K562 (cell line): ENCODE data around the gene ATP6V0E1. TPM values are rescaled to one million over a fixed set of nuclear protein-coding genes. Genes with fewer than 3 reads are reported as not detected.
A peak's percentile ranks its signal among the peaks of the same experiment; 100 is the strongest.

ENCODE experiments used
- CREM ChIP-seq: IDR thresholded peaks from 2 replicates; pipeline ENCODE4 v1.6.1; 2014; ENCODE audit warnings: antibody characterized with exemption, low read depth
- HDAC2 ChIP-seq: fragments of 450-650 bp; IDR thresholded peaks from 2 replicates; pipeline ENCODE4 v1.6.1; 2016; ENCODE audit warnings: mild to moderate bottlenecking
- HOMEZ ChIP-seq: fragments of 250-450 bp; sonication (Bioruptor Pico); IDR thresholded peaks from 2 replicates; pipeline ENCODE4 v1.4.0; 2020; ENCODE audit warnings: mild to moderate bottlenecking, moderate library complexity
- MAFK ChIP-seq: IDR thresholded peaks from 2 replicates; pipeline ENCODE4 v1.6.1; 2011; ENCODE audit warnings: low read length, improper control_type of control experiment
- MGA ChIP-seq: fragments of 450-650 bp; IDR thresholded peaks from 2 replicates; pipeline ENCODE4 v1.6.1; 2016; ENCODE audit warnings: mild to moderate bottlenecking, moderate library complexity
- MYC ChIP-seq, 2 experiments: fragments of 250-450 bp in 1 of 2; sonication (Bioruptor Pico) in 1 of 2; IDR thresholded peaks; 2 replicates each; pipeline versions ENCODE4 v1.5.1 to v1.6.1; 2012 to 2021; ENCODE audit warnings: low read depth in 2 of 2, borderline replicate concordance in 1 of 2, improper control_type of control experiment in 1 of 2, low read length in 1 of 2, mild to moderate bottlenecking in 1 of 2, moderate library complexity in 1 of 2
- RBM14 ChIP-seq: fragments of 200-400 bp; formaldehyde crosslinking; IDR thresholded peaks from 2 replicates; pipeline ENCODE4 v1.6.1; 2018; ENCODE audit warnings: low read depth, mild to moderate bottlenecking, low read length, moderate library complexity, borderline replicate concordance; ENCODE audit not compliant: insufficient read depth
- ZEB2 ChIP-seq: fragments of 450-650 bp; IDR thresholded peaks from 2 replicates; pipeline ENCODE4 v1.6.1; 2016
- polyA plus RNA-seq, 8 experiments: library from polyadenylated mRNA; depleted of rRNA in 4 of 8; stranded (reverse) in 5 of 8; unstranded in 3 of 8; fragments of >200 nt; fragmentation: Nextera tagmentation in 2 of 8; fragmentation: Illumina TruSeq in 1 of 8; extraction: Ambion mirVana in 2 of 8; extraction: Trizol in 1 of 8; gene quantifications; 2 replicates each; pipeline versions ENCODE4 v1.2.1 to v1.2.3, GENCODE V29; 2011 to 2014; ENCODE audit warnings: inconsistent platforms in 1 of 8, missing spikeins in 1 of 8
- total RNA-seq, 7 experiments: library from RNA; depleted of rRNA in 6 of 7; stranded (reverse); fragments of >200 nt in 6 of 7; fragmentation: Illumina TruSeq in 2 of 7; extraction: Trizol in 2 of 7; gene quantifications; 2 replicates each; pipeline versions ENCODE4 v1.2.1 to v1.2.3, GENCODE V29; 2011 to 2021; ENCODE audit warnings: low replicate concordance in 1 of 7
- TF ChIP-seq, protein P1 (sequence below), 2 experiments: fragments of 450-650 bp; IDR thresholded peaks; 2 replicates each; pipeline ENCODE4 v1.6.1; 2016

ATP6V0E1 gene
- total and polyA plus RNA-seq, 9 of the 15 experiments (the other 6 are each of a cell fraction or from before 2014, with no cell fraction given), result 63.8 to 395 (median 112) TPM

DNA sequence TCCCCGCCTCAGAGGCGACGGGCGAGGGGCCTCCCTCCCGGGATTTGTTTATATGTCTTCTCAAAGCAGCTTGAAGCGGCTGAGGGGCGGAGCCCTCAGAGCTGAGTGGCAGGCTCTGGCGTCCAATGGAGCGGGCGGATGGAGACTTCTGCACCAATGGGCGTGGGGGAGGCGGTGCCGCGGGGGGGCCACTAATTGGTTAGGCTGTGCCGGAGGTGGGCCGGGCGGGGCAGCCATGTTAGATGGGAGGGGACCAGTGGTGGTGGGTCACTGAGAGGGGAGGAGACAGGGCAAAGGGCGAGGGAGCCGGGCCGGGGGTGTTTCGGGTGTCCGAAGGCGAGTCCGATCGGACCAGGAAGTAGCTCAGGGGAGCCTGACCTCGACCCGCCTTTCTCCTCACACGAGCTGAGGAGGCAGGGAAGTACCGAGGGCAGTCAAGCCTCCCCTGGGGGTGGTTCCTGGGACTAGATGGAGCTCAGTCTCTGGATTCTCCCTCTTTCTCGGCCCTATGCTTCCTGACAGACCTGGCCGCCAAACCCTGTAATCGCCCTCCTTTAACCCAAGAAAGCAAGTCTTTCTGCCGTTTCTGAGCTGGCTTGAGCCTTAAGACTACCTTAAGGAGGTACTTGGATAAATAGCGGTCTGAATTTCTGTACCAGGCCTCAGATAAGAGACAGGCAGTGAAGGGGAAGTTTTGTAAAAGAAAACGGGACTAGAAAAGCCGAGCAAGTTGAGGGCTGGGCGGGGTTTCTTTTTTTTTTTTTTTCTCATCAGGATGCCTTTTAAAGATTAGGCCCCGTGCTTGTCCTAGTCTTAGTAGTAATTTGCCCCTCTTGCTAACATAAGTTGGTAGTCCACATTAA, 73.7 kb downstream of the ATP6V0E1 start (continued):
- TF ChIP-seq MAFK (no peak), CREM (peak; percentile 65; the same call in 1 of the 2 replicates), MYC (IDR thresholded peaks at IDR 0.05; ENCODE audit: low read depth, low read length) (peak; percentile 70; the same call in 1 of the 2 replicates), MYC (CRISPR knock-in tag; IDR thresholded peaks at IDR 0.05; ENCODE audit: borderline replicate concordance, low read depth) (peak; percentile 30; the same call in 1 of the 2 replicates), MGA (no peak), HOMEZ (CRISPR knock-in tag) (no peak), HDAC2 (peak; percentile 63), ZEB2 (0 out of 2 replicates have a peak, but pooled peaks have one; percentile 20), RBM14 (no peak)
- TF ChIP-seq, protein P1, sequence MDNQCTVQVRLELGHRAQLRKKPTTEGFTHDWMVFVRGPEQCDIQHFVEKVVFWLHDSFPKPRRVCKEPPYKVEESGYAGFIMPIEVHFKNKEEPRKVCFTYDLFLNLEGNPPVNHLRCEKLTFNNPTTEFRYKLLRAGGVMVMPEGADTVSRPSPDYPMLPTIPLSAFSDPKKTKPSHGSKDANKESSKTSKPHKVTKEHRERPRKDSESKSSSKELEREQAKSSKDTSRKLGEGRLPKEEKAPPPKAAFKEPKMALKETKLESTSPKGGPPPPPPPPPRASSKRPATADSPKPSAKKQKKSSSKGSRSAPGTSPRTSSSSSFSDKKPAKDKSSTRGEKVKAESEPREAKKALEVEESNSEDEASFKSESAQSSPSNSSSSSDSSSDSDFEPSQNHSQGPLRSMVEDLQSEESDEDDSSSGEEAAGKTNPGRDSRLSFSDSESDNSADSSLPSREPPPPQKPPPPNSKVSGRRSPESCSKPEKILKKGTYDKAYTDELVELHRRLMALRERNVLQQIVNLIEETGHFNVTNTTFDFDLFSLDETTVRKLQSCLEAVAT (IDR thresholded peaks at IDR 0.05), result peak in 1 of 2 experiments; percentile 79; a peak in 1 of 4 replicates
